Tibial nerve (tissue), 4 donors: ENCODE measurements around the gene GNMT. TPM values are rescaled to one million over a fixed set of nuclear protein-coding genes. Genes with fewer than 3 reads are reported as not detected.

Source experiments
- DNase-seq, 2 donors: peaks; one replicate each; pipeline ENCODE4 v3.0.0-alpha.2; 2019; ENCODE audit warnings: low spot score in 2 of 2
- H3K27ac ChIP-seq, 4 donors: fragments of 200-600 bp; sonication (generic) in 3 of 4; one replicate each; pipeline ENCODE4 v1.5.1; 2017 to 2019; ENCODE audit warnings: mild to moderate bottlenecking in 1 of 4
- H3K27me3 ChIP-seq, 2 donors: fragments of 200-600 bp; sonication (generic) in 1 of 2; one replicate each; pipeline versions ENCODE4 v1.5.1 to v1.6.0; 2017 to 2019
- H3K36me3 ChIP-seq, 3 donors: fragments of 200-600 bp; sonication (generic); one replicate each; pipeline ENCODE4 v1.5.1; 2018 to 2019
- H3K4me1 ChIP-seq, 4 donors: fragments of 200-600 bp; sonication (generic) in 3 of 4; one replicate each; pipeline ENCODE4 v1.5.1; 2017 to 2019
- H3K4me3 ChIP-seq, 4 donors: fragments of 200-600 bp; sonication (generic) in 3 of 4; one replicate each; pipeline ENCODE4 v1.5.1; 2017 to 2019; ENCODE audit warnings: mild to moderate bottlenecking in 1 of 4, moderate library complexity in 1 of 4
- H3K9me3 ChIP-seq, 4 donors: fragments of 200-600 bp; sonication (generic) in 3 of 4; one replicate each; pipeline ENCODE4 v1.5.1; 2017 to 2019
- EP300 ChIP-seq, 2 donors: sonication (generic); formaldehyde crosslinking; IDR thresholded peaks; one replicate each; pipeline ENCODE4 v1.6.1; 2017; ENCODE audit warnings: antibody characterized with exemption in 2 of 2, mild to moderate bottlenecking in 1 of 2
- POLR2A ChIP-seq, 2 donors: fragments of 450-650 bp; IDR thresholded peaks; one replicate each; pipeline ENCODE4 v1.6.1; 2017; ENCODE audit warnings: antibody characterized with exemption in 2 of 2, mild to moderate bottlenecking in 2 of 2, moderate library complexity in 2 of 2
- WGBS, 2 donors: methylation state at CpG; one replicate each; pipeline ENCODE4 v1.1.5; 2018; 5-methylcytosine and 5-hydroxymethylcytosine counted together
- total RNA-seq, 4 donors: library from RNA; depleted of rRNA; stranded (reverse); fragments of >200 nt; gene quantifications; one replicate each; pipeline ENCODE4 v1.1.0, GENCODE V29; 2016
- TF ChIP-seq, protein P1 (sequence below), 5 experiments: fragments of 200-600 bp in 3 of 5; fragments of 450-650 bp in 2 of 5; sonication (generic) in 3 of 5; IDR thresholded peaks; one replicate each; pipeline ENCODE4 v1.5.1; 2016 to 2019; ENCODE audit warnings: antibody characterized with exemption in 5 of 5, mild to moderate bottlenecking in 3 of 5, moderate library complexity in 2 of 5

GNMT gene
- total RNA-seq, 4 donors from 2014 or later = 2.0 to 3.1 (median 2.1) TPM; not detected in 1

DNA sequence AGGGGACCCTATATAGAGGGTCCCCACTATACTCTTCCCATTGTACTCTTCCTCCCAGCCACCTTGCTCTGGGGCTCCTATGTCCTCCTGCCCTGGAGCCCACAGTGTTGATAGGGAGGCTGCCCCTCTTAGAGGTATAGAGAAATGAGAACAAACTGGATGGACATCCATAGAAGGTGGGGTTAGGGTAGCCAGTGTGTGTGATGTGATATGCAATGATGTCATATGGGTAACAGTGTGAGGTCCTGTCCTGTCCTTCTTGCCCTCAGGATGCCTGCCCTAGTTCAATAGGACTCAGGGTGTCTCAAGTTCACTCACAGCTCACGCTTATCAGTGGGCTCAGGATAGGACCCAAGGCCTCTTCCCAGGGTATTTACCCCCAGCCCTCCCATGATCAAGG, 44.3 kb upstream of the GNMT start:
- peaks cover 0 to 42% of the 10 kb centered on the region in 2 donors for H3K27me3 ChIP-seq
- 83 to 92% methylated on average over 1 of the region's 1 CpG for WGBS, 2 donors

DNA sequence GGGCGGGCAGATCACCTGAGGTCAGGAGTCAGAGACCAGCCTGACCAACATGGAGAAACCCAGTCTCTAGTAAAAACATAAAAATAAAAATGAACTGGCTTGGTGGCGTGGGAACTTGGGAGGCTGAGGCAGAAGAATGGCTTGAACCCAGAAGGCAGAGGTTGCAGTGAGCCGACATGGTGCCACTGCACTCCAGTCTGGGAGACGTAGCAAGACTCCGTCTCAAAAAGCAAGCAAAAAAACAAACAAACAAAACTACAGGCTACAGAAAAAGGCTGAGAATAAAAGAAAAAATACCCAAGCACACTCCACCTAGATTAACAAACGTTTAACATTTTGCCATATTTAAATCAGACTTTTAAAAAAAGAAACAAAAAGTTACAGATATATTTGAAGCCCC, 38.8 kb upstream of the GNMT start:
- 67 to 75% methylated on average over 6 of the region's 6 CpGs for WGBS, 2 donors
- no peaks in the 10 kb centered on the region for H3K4me1 ChIP-seq
- H3K27ac ChIP-seq = no peak overlapping the region
- DNase-seq = no peak
- TF ChIP-seq EP300 (IDR thresholded peaks at IDR 0.05) (no peak), POLR2A (IDR thresholded peaks at IDR 0.05) (no peak)
- TF ChIP-seq, protein P1, sequence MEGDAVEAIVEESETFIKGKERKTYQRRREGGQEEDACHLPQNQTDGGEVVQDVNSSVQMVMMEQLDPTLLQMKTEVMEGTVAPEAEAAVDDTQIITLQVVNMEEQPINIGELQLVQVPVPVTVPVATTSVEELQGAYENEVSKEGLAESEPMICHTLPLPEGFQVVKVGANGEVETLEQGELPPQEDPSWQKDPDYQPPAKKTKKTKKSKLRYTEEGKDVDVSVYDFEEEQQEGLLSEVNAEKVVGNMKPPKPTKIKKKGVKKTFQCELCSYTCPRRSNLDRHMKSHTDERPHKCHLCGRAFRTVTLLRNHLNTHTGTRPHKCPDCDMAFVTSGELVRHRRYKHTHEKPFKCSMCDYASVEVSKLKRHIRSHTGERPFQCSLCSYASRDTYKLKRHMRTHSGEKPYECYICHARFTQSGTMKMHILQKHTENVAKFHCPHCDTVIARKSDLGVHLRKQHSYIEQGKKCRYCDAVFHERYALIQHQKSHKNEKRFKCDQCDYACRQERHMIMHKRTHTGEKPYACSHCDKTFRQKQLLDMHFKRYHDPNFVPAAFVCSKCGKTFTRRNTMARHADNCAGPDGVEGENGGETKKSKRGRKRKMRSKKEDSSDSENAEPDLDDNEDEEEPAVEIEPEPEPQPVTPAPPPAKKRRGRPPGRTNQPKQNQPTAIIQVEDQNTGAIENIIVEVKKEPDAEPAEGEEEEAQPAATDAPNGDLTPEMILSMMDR (IDR thresholded peaks at IDR 0.05) = no peak
- no peaks in the 10 kb centered on the region for H3K36me3 ChIP-seq
- H3K9me3 ChIP-seq = no peaks in the 10 kb centered on the region
- peaks cover 3 to 24% of the 10 kb centered on the region in 2 donors for H3K27me3 ChIP-seq
- H3K4me3 ChIP-seq = no peak overlapping the region

More for the DNA sequence above, 44.3 kb upstream of the GNMT start:
- DNase-seq = no peak
- TF ChIP-seq POLR2A (IDR thresholded peaks at IDR 0.05) = no peak
- TF ChIP-seq EP300 (IDR thresholded peaks at IDR 0.05) = no peak
- TF ChIP-seq, protein P1 (IDR thresholded peaks at IDR 0.05) = no peak
- Histone ChIP-seq H3K4me1 (peaks cover 0 to 7% (median 0%) of the 10 kb centered on the region in 4 donors), H3K27ac (no peak overlapping the region), H3K36me3 (no peaks in the 10 kb centered on the region), H3K4me3 (no peak overlapping the region), H3K9me3 (no peaks in the 10 kb centered on the region)

DNA sequence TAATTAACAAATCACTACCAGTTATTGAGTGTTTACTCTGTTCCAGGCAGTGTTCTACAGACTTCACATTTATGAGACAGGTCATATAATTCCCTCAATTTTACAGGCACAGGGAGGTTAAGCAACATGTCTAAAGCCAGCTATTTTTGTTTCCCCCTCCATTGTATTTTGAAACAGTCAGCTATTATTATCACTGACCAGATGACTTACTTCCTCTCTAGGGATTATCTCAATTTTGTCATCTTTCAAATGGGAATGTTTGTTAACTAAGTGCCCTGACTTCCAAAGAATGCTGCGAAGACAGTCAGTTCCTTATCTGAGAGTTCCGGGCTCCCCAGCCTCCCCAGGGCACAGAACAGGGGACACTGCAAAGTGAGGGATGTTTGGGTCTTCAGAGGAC, 36.9 kb upstream of the GNMT start:
- no peak for DNase-seq
- H3K27ac ChIP-seq = no peak overlapping the region
- no peaks in the 10 kb centered on the region for H3K36me3 ChIP-seq
- 39 to 69% methylated on average over 2 of the region's 2 CpGs for WGBS, 2 donors
- peaks cover 0 to 7% (median 0%) of the 10 kb centered on the region in 4 donors for H3K4me1 ChIP-seq
- no peaks in the 10 kb centered on the region for H3K9me3 ChIP-seq
- TF ChIP-seq EP300 (IDR thresholded peaks at IDR 0.05) (no peak), POLR2A (IDR thresholded peaks at IDR 0.05) (no peak)
- TF ChIP-seq, protein P1 (IDR thresholded peaks at IDR 0.05) = no peak
- no peak overlapping the region for H3K4me3 ChIP-seq
- peaks cover 3 to 23% of the 10 kb centered on the region in 2 donors for H3K27me3 ChIP-seq

DNA sequence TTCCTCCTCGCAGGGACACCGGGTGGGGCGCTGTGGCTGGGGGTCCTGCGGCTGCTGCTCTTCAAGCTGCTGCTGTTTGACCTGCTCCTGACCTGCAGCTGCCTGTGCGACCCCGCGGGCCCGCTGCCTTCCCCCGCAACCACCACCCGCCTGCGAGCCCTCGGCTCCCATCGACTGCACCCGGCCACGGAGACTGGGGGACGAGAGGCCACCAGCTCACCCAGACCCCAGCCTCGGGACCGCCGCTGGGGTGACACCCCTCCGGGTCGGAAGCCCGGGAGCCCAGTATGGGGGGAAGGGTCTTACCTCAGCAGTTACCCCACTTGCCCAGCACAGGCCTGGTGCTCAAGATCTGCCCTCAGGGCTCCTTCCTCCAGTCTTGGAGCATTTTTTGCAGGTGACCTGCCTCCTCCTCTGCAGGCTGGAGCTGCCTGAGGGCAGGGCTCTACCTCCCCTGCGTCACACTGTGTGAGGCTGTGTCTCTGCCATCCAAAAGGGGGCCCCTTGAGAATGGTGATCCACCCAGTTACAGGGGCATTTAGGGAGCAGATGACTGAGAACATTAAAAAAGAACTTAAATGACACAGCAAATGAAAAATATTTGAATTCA, 35.2 kb upstream of the GNMT start:
- Histone ChIP-seq H3K27ac (no peak overlapping the region), H3K9me3 (no peaks in the 10 kb centered on the region), H3K4me3 (no peak overlapping the region), H3K4me1 (peaks cover 0 to 12% (median 2%) of the 10 kb centered on the region in 4 donors), H3K36me3 (no peaks in the 10 kb centered on the region), H3K27me3 (peaks cover 3 to 23% of the 10 kb centered on the region in 2 donors)
- TF ChIP-seq EP300 (IDR thresholded peaks at IDR 0.05) (no peak), POLR2A (IDR thresholded peaks at IDR 0.05) (no peak)
- TF ChIP-seq, protein P1 (IDR thresholded peaks at IDR 0.05) = no peak
- WGBS, 2 donors = 27 to 39% methylated on average over 17 to 21 of the region's 23 CpGs
- DNase-seq = no peak

DNA sequence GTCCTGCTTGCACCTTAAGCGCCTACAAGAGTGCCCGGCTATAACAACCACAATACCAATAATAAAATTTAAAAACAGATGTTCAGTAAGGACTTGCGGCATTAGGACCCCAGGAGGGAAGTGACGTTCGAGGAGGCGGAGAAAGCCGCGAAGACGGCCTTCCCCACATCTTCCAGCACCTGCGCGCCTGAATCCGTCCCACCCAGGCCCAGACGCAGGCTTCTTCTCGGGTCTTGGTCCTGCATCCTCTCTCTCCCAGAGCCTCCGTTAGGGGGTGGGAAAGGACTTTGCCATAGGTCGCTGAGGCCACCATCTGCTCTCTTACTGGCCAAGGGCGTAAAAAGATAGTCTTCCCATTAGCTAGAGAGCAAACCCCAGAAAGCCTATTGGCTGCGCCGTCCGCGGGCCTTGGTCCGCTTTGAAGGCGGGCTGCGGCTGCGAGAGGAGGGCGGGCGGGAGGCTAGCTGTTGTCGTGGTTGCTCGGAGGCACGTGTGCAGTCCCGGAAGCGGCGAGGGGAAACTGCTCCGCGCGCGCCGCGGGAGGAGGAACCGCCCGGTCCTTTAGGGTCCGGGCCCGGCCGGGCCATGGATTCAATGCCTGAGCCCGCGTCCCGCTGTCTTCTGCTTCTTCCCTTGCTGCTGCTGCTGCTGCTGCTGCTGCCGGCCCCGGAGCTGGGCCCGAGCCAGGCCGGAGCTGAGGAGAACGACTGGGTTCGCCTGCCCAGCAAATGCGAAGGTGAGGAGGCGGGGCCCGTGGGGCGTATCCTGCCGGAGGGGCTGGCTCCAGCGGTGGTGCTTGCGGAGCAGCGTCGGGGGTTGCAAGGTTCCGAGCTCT, 31.4 kb upstream of the GNMT start, which contains the start of gene CNPY3:
Gene CNPY3 (plus strand): TSS at position 495 of the 835 bp plus-strand sequence. CDS start 91 bp downstream, at position 586.
- peaks cover 0 to 40% (median 22%) of the 10 kb centered on the region in 4 donors for H3K4me1 ChIP-seq
- peaks cover 3 to 17% of the 10 kb centered on the region in 2 donors for H3K27me3 ChIP-seq
- TF ChIP-seq POLR2A (IDR thresholded peaks at IDR 0.05) = peak in 1 of 2 donors; percentile 53
- peak; percentile 25 to 84 for TF ChIP-seq EP300 (IDR thresholded peaks at IDR 0.05)
- TF ChIP-seq, protein P1 (IDR thresholded peaks at IDR 0.05) = peak in 3 of 5 experiments; percentile 10 to 53 (median 50)
- DNase-seq = peak; percentile 84 to 86
- WGBS, 2 donors = 0 to 1% methylated on average over 33 to 35 of the region's 63 CpGs
- no peaks in the 10 kb centered on the region for H3K9me3 ChIP-seq
- H3K4me3 ChIP-seq = peak within 1 kb of the TSS; percentile 65 to 88 (median 84)
- H3K27ac ChIP-seq = peak within 1 kb of the TSS; percentile 85 to 96 (median 90)
- H3K36me3 ChIP-seq = peaks cover 0 to 4% (median under 1%) of the 10 kb centered on the region in 3 donors
